Stimulated activated effector memory CD8-positive, alpha-beta T cell treated with anti-CD3 and anti-CD28 coated beads, Interleukin-12 subunit alpha, Interleukin-12 subunit beta, amount 100 ng/mL, for 72 hours (primary cell): Measurements from ENCODE around the gene EIF4G3.

Source experiments
- ATAC-seq: fragments of 150-1000 bp; cut with Tn5 transposase; 2 replicates; pipeline ENCODE4 v1.10.0; 2021
- DNase-seq, 2 donors: peaks; one replicate each; pipeline ENCODE4 v3.0.0; 2021 to 2022; ENCODE audit warnings: low spot score in 2 of 2
- H3K27ac Mint-ChIP-seq: one replicate; pipeline ENCODE4 v1.8.0; 2022; ENCODE audit warnings: mild to moderate bottlenecking, mixed read lengths
- H3K36me3 Mint-ChIP-seq: one replicate; pipeline ENCODE4 v1.8.0; 2022; ENCODE audit warnings: mild to moderate bottlenecking, mixed read lengths
- H3K4me1 Mint-ChIP-seq: one replicate; pipeline ENCODE4 v1.8.0; 2022; ENCODE audit warnings: mixed read lengths
- H3K4me3 Mint-ChIP-seq: one replicate; pipeline ENCODE4 v1.8.0; 2022; ENCODE audit warnings: mild to moderate bottlenecking, mixed read lengths
- H3K9me3 Mint-ChIP-seq: one replicate; pipeline ENCODE4 v1.8.0; 2022; ENCODE audit warnings: mixed read lengths

The EIF4G3 gene

DNA sequence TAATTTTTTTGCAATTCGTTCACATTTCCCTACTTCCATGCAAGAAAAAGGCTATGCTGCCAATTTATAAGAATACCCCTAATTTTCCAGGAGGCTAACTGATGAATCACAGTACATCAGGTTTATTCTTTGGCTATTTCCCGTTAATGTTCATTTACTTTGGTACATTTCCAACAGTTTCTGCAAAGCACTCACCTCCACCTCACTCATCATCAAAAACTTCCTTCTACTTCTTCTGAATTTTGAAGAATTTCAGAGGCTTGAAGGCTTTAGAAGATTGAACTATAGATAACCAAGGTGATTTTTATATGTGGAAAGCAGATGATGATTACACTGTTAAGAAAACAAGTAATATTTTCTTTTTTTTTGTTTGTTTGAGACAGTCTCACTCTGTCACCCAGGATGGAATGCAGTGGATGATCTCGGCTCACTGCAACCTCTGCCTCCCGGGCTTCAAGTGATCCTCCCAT lies 329.1 kb downstream of the EIF4G3 start:
- Mint-ChIP-seq H3K9me3 (no peaks in the 10 kb centered on the region), H3K4me3 (no peak overlapping the region), H3K4me1 (no peaks in the 10 kb centered on the region), H3K27ac (no peak overlapping the region), H3K36me3 (peaks cover 79% of the 10 kb centered on the region)
- no peak for ATAC-seq
- DNase-seq, result no peak

DNA sequence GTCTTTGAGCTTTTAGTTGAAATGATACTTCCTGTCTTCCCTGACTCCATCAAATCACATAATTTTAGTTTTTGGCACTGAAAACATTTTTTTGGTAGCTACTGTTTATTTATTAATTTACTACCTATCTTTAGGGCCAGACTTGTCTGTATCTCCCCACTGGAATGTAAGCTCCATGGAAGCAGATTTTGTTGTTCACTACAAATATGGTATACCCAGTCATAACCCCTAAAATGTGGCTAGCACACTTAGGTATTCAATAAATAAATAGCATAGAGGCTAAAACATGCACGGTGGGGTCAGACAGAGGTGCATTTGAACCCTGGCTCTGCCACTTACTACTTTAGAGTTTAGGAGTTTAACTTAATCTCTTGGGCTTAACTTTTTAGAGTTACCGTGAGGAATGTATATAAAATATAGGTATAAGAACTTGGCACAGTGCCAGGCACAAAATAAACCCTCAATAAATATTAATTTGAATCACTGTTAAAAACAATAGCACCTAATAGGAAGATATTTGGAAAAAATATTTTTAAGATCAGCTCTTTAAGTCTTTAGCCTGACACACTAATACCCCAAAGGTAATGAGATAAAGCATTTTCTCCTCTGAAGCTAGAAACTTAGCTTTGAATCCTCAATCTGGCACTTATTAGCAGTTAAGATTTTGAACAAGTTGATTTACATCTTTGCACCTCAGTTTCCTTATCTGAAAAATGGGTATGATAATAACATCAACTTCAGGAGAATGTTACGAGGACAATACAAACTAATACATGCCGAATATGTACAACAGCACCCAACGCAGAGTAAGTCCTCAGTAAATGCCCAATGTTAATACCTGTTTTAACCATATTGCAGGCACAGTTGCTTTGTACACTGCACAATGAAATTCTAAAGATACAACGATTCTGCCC lies 330.0 kb downstream of the EIF4G3 start:
- H3K4me3 Mint-ChIP-seq, result no peak overlapping the region
- DNase-seq (no peak), ATAC-seq (no peak)
- no peaks in the 10 kb centered on the region for H3K9me3 Mint-ChIP-seq
- peaks cover 70% of the 10 kb centered on the region for H3K36me3 Mint-ChIP-seq
- H3K4me1 Mint-ChIP-seq, result no peaks in the 10 kb centered on the region
- no peak overlapping the region for H3K27ac Mint-ChIP-seq

- no peak for DNase-seq
- H3K9me3 Mint-ChIP-seq, result no peaks in the 10 kb centered on the region
- ATAC-seq, result no peak
- no peak overlapping the region for H3K27ac Mint-ChIP-seq
- no peak overlapping the region for H3K4me3 Mint-ChIP-seq
- no peaks in the 10 kb centered on the region for H3K4me1 Mint-ChIP-seq
- H3K36me3 Mint-ChIP-seq, result peaks cover 32% of the 10 kb centered on the region
Measured at GRCh38 chr1:20840731-20841130, 336.0 kb downstream of the EIF4G3 start.

- Mint-ChIP-seq H3K36me3 (peaks cover 11% of the 10 kb centered on the region), H3K4me1 (no peaks in the 10 kb centered on the region), H3K9me3 (no peaks in the 10 kb centered on the region), H3K27ac (no peak overlapping the region), H3K4me3 (no peak overlapping the region)
- no peak for DNase-seq
- ATAC-seq, result no peak
Measured at GRCh38 chr1:20837554-20838192, 339.0 kb downstream of the EIF4G3 start.

GRCh38 chr1:20836230-20836629 lies 340.5 kb downstream of the EIF4G3 start:
- no peak for DNase-seq
- Mint-ChIP-seq H3K36me3 (peaks cover 11% of the 10 kb centered on the region), H3K4me3 (no peak overlapping the region), H3K4me1 (no peaks in the 10 kb centered on the region), H3K9me3 (no peaks in the 10 kb centered on the region), H3K27ac (no peak overlapping the region)
- ATAC-seq, result no peak

GRCh38 chr1:20834780-20835179 lies 341.9 kb downstream of the EIF4G3 start:
- Mint-ChIP-seq H3K27ac (no peak overlapping the region), H3K4me3 (no peak overlapping the region), H3K4me1 (no peaks in the 10 kb centered on the region), H3K9me3 (no peaks in the 10 kb centered on the region), H3K36me3 (peaks cover 5% of the 10 kb centered on the region)
- DNase-seq (no peak), ATAC-seq (no peak)

GRCh38 chr1:20834192-20834591 lies 342.5 kb downstream of the EIF4G3 start:
- H3K36me3 Mint-ChIP-seq, result no peaks in the 10 kb centered on the region
- H3K9me3 Mint-ChIP-seq, result no peaks in the 10 kb centered on the region
- no peak for DNase-seq

DNA sequence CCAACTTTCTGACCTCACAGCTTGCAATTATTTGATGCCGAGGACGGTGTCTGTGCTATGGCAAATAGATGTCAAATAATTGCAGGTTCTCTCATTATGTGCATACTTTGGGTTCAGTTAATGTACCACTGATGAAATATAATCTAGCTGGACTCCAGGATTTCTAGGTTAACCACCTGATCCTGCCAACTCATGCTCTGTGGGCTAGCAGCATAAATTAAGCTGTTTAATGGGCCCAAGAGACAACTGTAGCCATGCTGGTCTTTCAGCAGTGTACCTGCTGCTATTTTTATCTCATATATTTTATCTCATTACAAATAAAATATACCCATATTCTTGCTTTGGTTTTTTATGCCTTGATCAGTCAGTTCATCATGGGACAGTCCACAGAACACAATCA lies 346.3 kb downstream of the EIF4G3 start:
- no peak overlapping the region for H3K4me3 Mint-ChIP-seq
- no peaks in the 10 kb centered on the region for H3K4me1 Mint-ChIP-seq
- no peaks in the 10 kb centered on the region for H3K9me3 Mint-ChIP-seq
- no peak for ATAC-seq
- DNase-seq, result no peak
- H3K27ac Mint-ChIP-seq, result no peak overlapping the region
- H3K36me3 Mint-ChIP-seq, result peaks cover 21% of the 10 kb centered on the region

More at GRCh38 chr1:20834192-20834591, 342.5 kb downstream of the EIF4G3 start:
- Mint-ChIP-seq H3K27ac (no peak overlapping the region), H3K4me3 (no peak overlapping the region), H3K4me1 (no peaks in the 10 kb centered on the region)
- no peak for ATAC-seq

DNA sequence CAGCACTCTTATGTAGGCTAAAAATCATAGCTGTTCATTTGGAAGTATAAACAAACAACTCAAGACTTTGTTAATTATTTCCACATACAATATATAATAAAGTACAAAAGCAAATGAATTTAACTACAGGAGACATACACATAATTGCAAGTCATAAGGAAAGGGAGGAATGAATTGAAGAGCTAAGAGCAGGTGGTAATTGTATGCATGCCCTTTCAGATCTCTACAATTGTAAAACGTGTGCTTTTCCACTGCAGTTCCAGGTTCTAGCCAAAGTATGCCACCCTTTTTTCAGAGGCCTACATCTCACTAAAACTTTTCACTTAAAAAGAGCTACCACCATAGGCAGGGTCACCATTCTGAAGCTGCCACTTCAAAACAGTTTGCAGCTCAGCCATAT lies 346.8 kb downstream of the EIF4G3 start:
- ATAC-seq (no peak), DNase-seq (no peak)
- Mint-ChIP-seq H3K4me1 (no peaks in the 10 kb centered on the region), H3K36me3 (peaks cover 25% of the 10 kb centered on the region), H3K27ac (no peak overlapping the region), H3K9me3 (no peaks in the 10 kb centered on the region), H3K4me3 (no peak overlapping the region)

GRCh38 chr1:20829531-20829930 lies 347.2 kb downstream of the EIF4G3 start:
- ATAC-seq, result no peak
- Mint-ChIP-seq H3K9me3 (no peaks in the 10 kb centered on the region), H3K4me1 (no peaks in the 10 kb centered on the region), H3K36me3 (peaks cover 28% of the 10 kb centered on the region), H3K4me3 (no peak overlapping the region), H3K27ac (no peak overlapping the region)
- DNase-seq, result no peak

DNA sequence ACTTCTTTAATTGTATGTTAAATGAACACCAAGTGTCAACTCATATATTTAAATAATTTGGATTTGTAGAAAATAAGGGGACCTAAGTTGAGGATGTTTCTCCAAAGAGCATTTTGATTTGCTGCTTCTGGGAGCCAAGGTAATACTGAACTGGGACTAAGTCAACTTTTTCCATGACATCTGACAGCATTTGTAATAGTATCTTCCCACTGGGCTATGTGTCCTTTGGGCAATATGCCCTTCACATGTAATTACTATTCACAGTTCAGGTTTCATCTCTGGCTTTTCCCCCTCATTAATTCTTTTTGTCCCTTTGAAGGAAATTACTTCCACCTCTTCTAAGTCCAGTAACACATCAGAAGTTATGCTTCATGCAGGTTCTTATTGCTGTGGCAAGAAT lies 352.9 kb downstream of the EIF4G3 start:
- Mint-ChIP-seq H3K27ac (no peak overlapping the region), H3K4me1 (no peaks in the 10 kb centered on the region), H3K4me3 (no peak overlapping the region), H3K9me3 (no peaks in the 10 kb centered on the region), H3K36me3 (peaks cover 46% of the 10 kb centered on the region)
- ATAC-seq (no peak), DNase-seq (no peak)

- Mint-ChIP-seq H3K36me3 (peaks cover 43% of the 10 kb centered on the region), H3K4me3 (no peak overlapping the region), H3K4me1 (no peaks in the 10 kb centered on the region), H3K27ac (no peak overlapping the region), H3K9me3 (no peaks in the 10 kb centered on the region)
- ATAC-seq (no peak), DNase-seq (no peak)
Measured at GRCh38 chr1:20821466-20821865, 355.2 kb downstream of the EIF4G3 start.

- no peak overlapping the region for H3K27ac Mint-ChIP-seq
- no peak for ATAC-seq
- H3K36me3 Mint-ChIP-seq, result peaks cover 28% of the 10 kb centered on the region
- no peaks in the 10 kb centered on the region for H3K4me1 Mint-ChIP-seq
- DNase-seq, result no peak
- H3K4me3 Mint-ChIP-seq, result no peak overlapping the region
- no peaks in the 10 kb centered on the region for H3K9me3 Mint-ChIP-seq
Measured at GRCh38 chr1:20819818-20820217, 356.9 kb downstream of the EIF4G3 start.

GRCh38 chr1:20814534-20814871 lies 362.2 kb downstream of the EIF4G3 start:
- Mint-ChIP-seq H3K4me1 (no peaks in the 10 kb centered on the region), H3K36me3 (peaks cover 22% of the 10 kb centered on the region)

DNA sequence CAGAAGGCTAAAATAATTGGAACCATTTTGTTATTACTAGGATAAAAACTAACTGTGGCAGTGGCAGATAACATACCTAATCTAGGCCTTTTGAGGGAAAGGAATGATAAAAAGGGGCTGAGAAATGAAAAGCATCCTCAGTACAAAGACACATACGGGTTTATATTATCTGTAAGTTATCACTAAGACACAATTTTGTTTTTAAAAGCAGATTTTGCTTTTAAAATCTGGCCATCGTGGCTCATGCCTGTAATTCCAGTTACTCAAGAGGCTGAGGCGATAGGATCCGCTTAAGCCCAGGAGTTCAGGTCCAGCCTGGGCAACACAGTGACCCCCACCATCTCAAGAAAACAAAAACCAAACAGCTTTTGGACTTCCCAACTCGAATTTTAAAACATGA lies 364.8 kb downstream of the EIF4G3 start:
- ATAC-seq, result no peak
- no peak overlapping the region for H3K27ac Mint-ChIP-seq
- no peak for DNase-seq
- H3K36me3 Mint-ChIP-seq, result peaks cover 32% of the 10 kb centered on the region
- no peaks in the 10 kb centered on the region for H3K4me1 Mint-ChIP-seq
- H3K4me3 Mint-ChIP-seq, result no peak overlapping the region
- H3K9me3 Mint-ChIP-seq, result no peaks in the 10 kb centered on the region

More at GRCh38 chr1:20814534-20814871, 362.2 kb downstream of the EIF4G3 start:
- no peak overlapping the region for H3K27ac Mint-ChIP-seq
- no peak overlapping the region for H3K4me3 Mint-ChIP-seq
- ATAC-seq, result no peak
- no peaks in the 10 kb centered on the region for H3K9me3 Mint-ChIP-seq
- DNase-seq, result no peak

- H3K27ac Mint-ChIP-seq, result no peak overlapping the region
- no peaks in the 10 kb centered on the region for H3K9me3 Mint-ChIP-seq
- H3K4me3 Mint-ChIP-seq, result no peak overlapping the region
- no peaks in the 10 kb centered on the region for H3K36me3 Mint-ChIP-seq
- no peak for ATAC-seq
- DNase-seq, result no peak
- peaks cover 1% of the 10 kb centered on the region for H3K4me1 Mint-ChIP-seq
Measured at GRCh38 chr1:20793236-20793635, 383.5 kb downstream of the EIF4G3 start.
